HepG2 (cell line): ENCODE data around the gene TMEM145. TPM values are rescaled to one million over a fixed set of nuclear protein-coding genes. Genes with fewer than 3 reads are reported as not detected.

Source experiments
- ATF2 ChIP-seq: sonication (generic); formaldehyde crosslinking; IDR thresholded peaks from 2 replicates; pipeline ENCODE4 v1.4.0; 2020; ENCODE audit warnings: missing genetic modification reagents
- FOXK1 ChIP-seq: sonication (generic); formaldehyde crosslinking; IDR thresholded peaks from 2 replicates; pipeline ENCODE4 v1.4.0; 2020; ENCODE audit warnings: low read depth, missing genetic modification reagents, borderline replicate concordance
- HMG20B ChIP-seq: conservative IDR thresholded peaks from 2 replicates; pipeline ENCODE4 v1.6.1; 2016; ENCODE audit warnings: missing genetic modification reagents, missing compliant biosample characterization
- JUN ChIP-seq: sonication (generic); formaldehyde crosslinking; IDR thresholded peaks from 2 replicates; pipeline ENCODE4 v1.4.0; 2020; ENCODE audit warnings: mild to moderate bottlenecking, missing genetic modification reagents
- LRRFIP1 ChIP-seq: sonication (generic); formaldehyde crosslinking; conservative IDR thresholded peaks from 2 replicates; pipeline ENCODE4 v1.4.0; 2020; ENCODE audit warnings: missing genetic modification reagents
- MED8 ChIP-seq: sonication (generic); formaldehyde crosslinking; IDR thresholded peaks from 2 replicates; pipeline ENCODE4 v1.8.1; 2023; ENCODE audit warnings: mild to moderate bottlenecking, missing genetic modification reagents; ENCODE audit not compliant: insufficient replicate concordance
- MYC ChIP-seq: sonication (generic); formaldehyde crosslinking; IDR thresholded peaks from 2 replicates; pipeline ENCODE4 v1.9.0; 2021; ENCODE audit warnings: missing genetic modification reagents, borderline replicate concordance
- PTBP1 ChIP-seq: fragments of 200-400 bp; formaldehyde crosslinking; IDR thresholded peaks from 2 replicates; pipeline ENCODE4 v1.6.1; 2018; ENCODE audit warnings: low read length, low read depth; ENCODE audit not compliant: poor library complexity, severe bottlenecking
- SETDB1 ChIP-seq: sonication (generic); formaldehyde crosslinking; IDR thresholded peaks from 2 replicates; pipeline ENCODE4 v1.5.1; 2020; ENCODE audit warnings: missing genetic modification reagents, mild to moderate bottlenecking, borderline replicate concordance
- SIX1 ChIP-seq: sonication (generic); formaldehyde crosslinking; IDR thresholded peaks from 2 replicates; pipeline ENCODE4 v1.4.0; 2020; ENCODE audit warnings: missing genetic modification reagents, borderline replicate concordance
- SNAPC4 ChIP-seq: sonication (generic); formaldehyde crosslinking; IDR thresholded peaks from 2 replicates; pipeline ENCODE4 v1.4.0; 2020; ENCODE audit warnings: mild to moderate bottlenecking, missing genetic modification reagents
- SP2 ChIP-seq: sonication (generic); formaldehyde crosslinking; IDR thresholded peaks from 2 replicates; pipeline ENCODE4 v1.5.1; 2020; ENCODE audit warnings: mild to moderate bottlenecking, missing genetic modification reagents
- SRF ChIP-seq: IDR thresholded peaks from 2 replicates; pipeline ENCODE4 v1.6.1; 2011; ENCODE audit warnings: mild to moderate bottlenecking, low read depth, low read length, moderate library complexity
- U2AF1 ChIP-seq: fragments of 200-400 bp; formaldehyde crosslinking; optimal IDR thresholded peaks from 2 replicates; pipeline ENCODE3; 2017; ENCODE audit warnings: mild to moderate bottlenecking, low read depth, low read length
- ZNF20 ChIP-seq: sonication (generic); formaldehyde crosslinking; IDR thresholded peaks from 2 replicates; pipeline ENCODE4 v1.4.0; 2020; ENCODE audit warnings: mild to moderate bottlenecking, moderate library complexity, missing genetic modification reagents
- ZNF44 ChIP-seq: sonication (generic); formaldehyde crosslinking; IDR thresholded peaks from 2 replicates; pipeline ENCODE4 v1.5.1; 2020; ENCODE audit warnings: mild to moderate bottlenecking, missing genetic modification reagents
- ZNF589 ChIP-seq: sonication (generic); formaldehyde crosslinking; conservative IDR thresholded peaks from 2 replicates; pipeline ENCODE4 v1.8.0; 2022; ENCODE audit warnings: mild to moderate bottlenecking, moderate library complexity, missing genetic modification reagents
- ZNF709 ChIP-seq: sonication (generic); formaldehyde crosslinking; IDR thresholded peaks from 2 replicates; pipeline ENCODE4 v1.5.0; 2020; ENCODE audit warnings: mild to moderate bottlenecking, missing genetic modification reagents
- polyA plus RNA-seq, 8 experiments: library from polyadenylated mRNA; depleted of rRNA in 3 of 8; stranded (reverse) in 7 of 8; unstranded in 1 of 8; fragments of >200 nt; fragmentation: Illumina TruSeq in 4 of 8; extraction: Trizol in 4 of 8; gene quantifications; 2 replicates each; pipeline versions ENCODE4 v1.2.1 to v1.2.3, GENCODE V29; 2011 to 2016; ENCODE audit warnings: low read depth in 4 of 8, missing spikeins in 1 of 8, mixed read lengths in 1 of 8; ENCODE audit not compliant: insufficient read depth in 1 of 8
- total RNA-seq, 5 experiments: library from RNA; depleted of rRNA; stranded (reverse); fragments of >200 nt; fragmentation: Illumina TruSeq; extraction: Trizol; gene quantifications; 2 replicates each; pipeline ENCODE4 v1.2.3, GENCODE V29; 2016; ENCODE audit warnings: low read depth in 1 of 5

TMEM145 gene
- total and polyA plus RNA-seq, 2 of the 13 experiments (the other 11 are each of a cell fraction or from before 2014, with no cell fraction given), result 0.07 to 5.1 TPM

- no peak for TF ChIP-seq MED8 (CRISPR knock-in tag)
- no peak for TF ChIP-seq SNAPC4 (CRISPR knock-in tag)
- TF ChIP-seq ZNF589 (CRISPR knock-in tag), result no peak
- no peak for TF ChIP-seq ZNF20 (CRISPR knock-in tag)
- no peak for TF ChIP-seq SIX1 (CRISPR knock-in tag)
- TF ChIP-seq JUN (CRISPR knock-in tag), result peak; percentile 98
- TF ChIP-seq FOXK1, result peak; percentile 56
- no peak for TF ChIP-seq U2AF1
- no peak for TF ChIP-seq SRF
- no peak for TF ChIP-seq LRRFIP1 (CRISPR knock-in tag)
- no peak; the same call in 1 of the 2 replicates for TF ChIP-seq ZNF709 (CRISPR knock-in tag)
- TF ChIP-seq SETDB1 (CRISPR knock-in tag), result no peak
- TF ChIP-seq ATF2 (CRISPR knock-in tag), result peak; percentile 100
- peak; percentile 80; the same call in 1 of the 2 replicates for TF ChIP-seq MYC (CRISPR knock-in tag)
- TF ChIP-seq ZNF44, result no peak
- TF ChIP-seq HMG20B, result 0 out of 2 replicates have a peak, but pooled peaks have one; percentile 26
- peak; percentile 99 for TF ChIP-seq PTBP1
- no peak for TF ChIP-seq SP2 (CRISPR knock-in tag)
Observed at GRCh38 chr19:42268142-42268703, 44.9 kb upstream of the TMEM145 start (continued).
